ENCODE data around the gene TRIO.

DNA sequence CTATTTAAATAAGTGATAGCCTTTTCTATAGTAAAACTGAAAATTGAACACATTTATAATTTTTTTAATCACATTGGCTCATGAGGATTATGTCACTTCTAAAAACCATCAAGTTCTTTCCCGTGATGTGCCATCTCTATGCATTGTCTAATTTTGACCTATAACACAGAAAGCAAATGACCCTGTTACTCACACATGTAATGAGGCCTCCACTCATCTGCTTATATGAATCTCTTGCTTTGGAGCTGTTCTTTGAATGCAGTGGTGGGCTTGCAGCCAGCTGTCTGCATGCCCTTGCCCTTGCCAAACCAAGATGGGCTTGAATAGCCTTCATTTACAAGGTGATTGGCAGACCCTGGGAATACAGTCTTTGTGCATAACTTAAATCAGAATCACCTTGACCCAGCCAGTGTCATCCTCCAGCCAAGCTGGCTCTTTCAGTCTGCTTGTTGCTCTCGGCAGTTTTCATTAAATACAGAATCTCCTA lies 163.2 kb downstream of the TRIO start:
- TF ChIP-seq KDM1A (IDR thresholded peaks at IDR 0.05; ENCODE audit: borderline replicate concordance, low read length) (no peak), RAD21 (IDR thresholded peaks at IDR 0.05 in 1 of 2, conservative IDR thresholded peaks at IDR 0.05 in 1 of 2; ENCODE audit: low read depth in 2 of 2, low read length in 2 of 2) (no peak), EZH2 (IDR thresholded peaks at IDR 0.05; ENCODE audit: low read depth, low read length, severe bottlenecking) (no peak), POLR2A (IDR thresholded peaks at IDR 0.05; ENCODE audit: control extremely low read depth in 1 of 2, low read depth in 2 of 2, low read length in 2 of 2) (no peak), RNF2 (IDR thresholded peaks at IDR 0.05; ENCODE audit: borderline replicate concordance, low read depth, low read length, missing control alignments, poor library complexity, severe bottlenecking) (no peak), YY1 (IDR thresholded peaks at IDR 0.05; ENCODE audit: low read depth, low read length) (no peak), TAF1 (IDR thresholded peaks at IDR 0.05; ENCODE audit: low read depth, low read length) (no peak), MAX (IDR thresholded peaks at IDR 0.05) (no peak), BRCA1 (IDR thresholded peaks at IDR 0.05; ENCODE audit: low read depth, low read length) (no peak), GTF2F1 (IDR thresholded peaks at IDR 0.05; ENCODE audit: borderline replicate concordance, low read depth, low read length) (no peak), JUND (IDR thresholded peaks at IDR 0.05; ENCODE audit: low read length) (no peak), SRF (IDR thresholded peaks at IDR 0.05; ENCODE audit: low read depth, low read length) (no peak)
- TF ChIP-seq, protein P1, sequence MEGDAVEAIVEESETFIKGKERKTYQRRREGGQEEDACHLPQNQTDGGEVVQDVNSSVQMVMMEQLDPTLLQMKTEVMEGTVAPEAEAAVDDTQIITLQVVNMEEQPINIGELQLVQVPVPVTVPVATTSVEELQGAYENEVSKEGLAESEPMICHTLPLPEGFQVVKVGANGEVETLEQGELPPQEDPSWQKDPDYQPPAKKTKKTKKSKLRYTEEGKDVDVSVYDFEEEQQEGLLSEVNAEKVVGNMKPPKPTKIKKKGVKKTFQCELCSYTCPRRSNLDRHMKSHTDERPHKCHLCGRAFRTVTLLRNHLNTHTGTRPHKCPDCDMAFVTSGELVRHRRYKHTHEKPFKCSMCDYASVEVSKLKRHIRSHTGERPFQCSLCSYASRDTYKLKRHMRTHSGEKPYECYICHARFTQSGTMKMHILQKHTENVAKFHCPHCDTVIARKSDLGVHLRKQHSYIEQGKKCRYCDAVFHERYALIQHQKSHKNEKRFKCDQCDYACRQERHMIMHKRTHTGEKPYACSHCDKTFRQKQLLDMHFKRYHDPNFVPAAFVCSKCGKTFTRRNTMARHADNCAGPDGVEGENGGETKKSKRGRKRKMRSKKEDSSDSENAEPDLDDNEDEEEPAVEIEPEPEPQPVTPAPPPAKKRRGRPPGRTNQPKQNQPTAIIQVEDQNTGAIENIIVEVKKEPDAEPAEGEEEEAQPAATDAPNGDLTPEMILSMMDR (IDR thresholded peaks at IDR 0.05; ENCODE audit: control extremely low read depth in 1 of 3, insufficient read depth in 1 of 3, low read depth in 1 of 3, low read length in 3 of 3), result no peak
